Sigmoid colon (tissue), 7 donors: Measurements from ENCODE around the gene LBX2. TPM values are rescaled to one million over a fixed set of nuclear protein-coding genes. Genes with fewer than 3 reads are reported as not detected.

ENCODE experiments used
- DNase-seq: peaks from one replicate; pipeline ENCODE4 v3.0.0-alpha.2; 2019
- H3K27ac ChIP-seq, 4 donors: fragments of 200-600 bp; sonication (generic); one replicate each; pipeline ENCODE4 v1.5.1; 2016 to 2019; ENCODE audit warnings: mild to moderate bottlenecking in 1 of 4
- H3K27me3 ChIP-seq, 3 donors: fragments of 200-600 bp; sonication (generic); one replicate each; pipeline ENCODE4 v1.5.1; 2019; ENCODE audit warnings: mild to moderate bottlenecking in 1 of 3
- H3K36me3 ChIP-seq, 4 donors: fragments of 200-600 bp; sonication (generic); one replicate each; pipeline ENCODE4 v1.5.1; 2016 to 2019
- H3K4me1 ChIP-seq, 4 donors: fragments of 200-600 bp; sonication (generic); one replicate each; pipeline ENCODE4 v1.5.1; 2017 to 2019
- H3K4me3 ChIP-seq, 4 donors: fragments of 200-600 bp; sonication (generic); one replicate each; pipeline ENCODE4 v1.5.1; 2017 to 2019; ENCODE audit warnings: mild to moderate bottlenecking in 2 of 4, moderate library complexity in 1 of 4
- H3K9me3 ChIP-seq, 4 donors: fragments of 200-600 bp in 3 of 4; sonication (generic) in 3 of 4; one replicate each; pipeline versions ENCODE4 v1.5.1 to v1.6.1; 2013 to 2019
- CTCF ChIP-seq, 4 experiments: fragments of 450-650 bp in 3 of 4; fragments of 200-600 bp in 1 of 4; IDR thresholded peaks; one replicate each; pipeline ENCODE4 v1.5.1; 2016 to 2019; ENCODE audit warnings: antibody characterized with exemption in 4 of 4, mild to moderate bottlenecking in 3 of 4, moderate library complexity in 2 of 4
- EP300 ChIP-seq, 4 donors: sonication (generic); formaldehyde crosslinking; IDR thresholded peaks; one replicate each; pipeline ENCODE4 v1.6.1; 2017; ENCODE audit warnings: antibody characterized with exemption in 4 of 4
- POLR2A ChIP-seq, 2 donors: fragments of 450-650 bp; IDR thresholded peaks; one replicate each; pipeline ENCODE4 v1.6.1; 2016; ENCODE audit warnings: antibody characterized with exemption in 2 of 2, mild to moderate bottlenecking in 2 of 2, moderate library complexity in 2 of 2
- POLR2AphosphoS5 ChIP-seq, 4 donors: sonication (generic); formaldehyde crosslinking; IDR thresholded peaks; one replicate each; pipeline ENCODE4 v1.6.1; 2017; ENCODE audit warnings: antibody characterized with exemption in 4 of 4
- WGBS, 2 donors: extraction: QIAGEN DNeasy Blood & Tissue Kit; methylation state at CpG; one replicate each; pipeline ENCODE4 v1.1.7; 2013; 5-methylcytosine and 5-hydroxymethylcytosine counted together
- intact Hi-C: fragments of 100-400 bp; cut with DNase I; formaldehyde crosslinking; loops from one replicate; pipeline ENCODE4 v1.15.1; 2023
- polyA plus RNA-seq, 3 donors: library from polyadenylated mRNA; stranded (reverse); fragments of 200-250 nt; gene quantifications; one replicate each; pipeline ENCODE4 v1.2.3, GENCODE V29; 2013
- total RNA-seq, 4 donors: library from RNA; depleted of rRNA; stranded (reverse); fragments of >200 nt; gene quantifications; one replicate each; pipeline ENCODE4 v1.1.0, GENCODE V29; 2016
- donor health status: healthy with polysubstance abuse.
- donor health status: Bipolar disorder and iron deficiency.
- donor health status: healthy.

The LBX2 gene
- total and polyA plus RNA-seq, 7 donors: 0.99 to 2.4 (median 1.6) TPM; not detected in 3

DNA sequence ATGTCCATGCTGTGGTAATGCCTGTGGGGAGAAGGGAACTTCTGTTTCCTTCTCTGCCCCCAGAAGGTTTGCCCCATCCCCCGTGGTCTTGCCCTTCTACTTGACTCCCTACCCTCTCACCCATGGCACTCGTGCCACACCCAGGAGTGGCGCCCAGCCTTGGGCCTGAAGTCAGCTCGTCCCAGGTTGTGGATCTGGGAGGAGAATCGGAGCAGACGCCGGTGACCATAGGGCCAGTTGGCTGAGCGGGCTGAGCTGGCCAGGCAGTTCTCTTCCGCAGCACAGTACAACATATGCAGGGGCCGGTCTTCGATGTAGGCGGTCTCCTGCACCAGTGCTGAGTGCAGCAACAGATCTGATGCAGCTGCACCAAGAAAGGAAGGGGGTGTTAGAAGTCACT is 35.0 kb upstream of the LBX2 start:
- H3K36me3 ChIP-seq: peaks cover 0 to 15% (median 10%) of the 10 kb centered on the region in 4 donors
- intact Hi-C loops: no loop called here
- no peak overlapping the region for H3K27ac ChIP-seq
- DNase-seq: no peak
- TF ChIP-seq POLR2AphosphoS5 (IDR thresholded peaks at IDR 0.05) (no peak), CTCF (IDR thresholded peaks at IDR 0.05) (no peak), EP300 (IDR thresholded peaks at IDR 0.05) (no peak), POLR2A (IDR thresholded peaks at IDR 0.05) (no peak)
- H3K4me3 ChIP-seq: no peak overlapping the region
- 79 to 88% methylated on average over 12 of the region's 12 CpGs for WGBS, 2 donors
- H3K27me3 ChIP-seq: no peaks in the 10 kb centered on the region
- peaks cover 0 to 18% (median 14%) of the 10 kb centered on the region in 4 donors for H3K4me1 ChIP-seq
- no peaks in the 10 kb centered on the region for H3K9me3 ChIP-seq

- no peak overlapping the region for H3K27ac ChIP-seq
- 88 to 90% methylated on average over 4 of the region's 4 CpGs for WGBS, 2 donors
- DNase-seq: no peak
- H3K9me3 ChIP-seq: no peaks in the 10 kb centered on the region
- H3K27me3 ChIP-seq: no peaks in the 10 kb centered on the region
- TF ChIP-seq POLR2AphosphoS5 (IDR thresholded peaks at IDR 0.05) (no peak), CTCF (IDR thresholded peaks at IDR 0.05) (no peak), POLR2A (IDR thresholded peaks at IDR 0.05) (no peak), EP300 (IDR thresholded peaks at IDR 0.05) (no peak)
- intact Hi-C loops: no loop called here
- peaks cover 0 to 25% (median 19%) of the 10 kb centered on the region in 4 donors for H3K4me1 ChIP-seq
- H3K36me3 ChIP-seq: peaks cover 0 to 15% (median 10%) of the 10 kb centered on the region in 4 donors
- no peak overlapping the region for H3K4me3 ChIP-seq
These were observed 34.1 kb upstream of the LBX2 start for GRCh38 chr2:74533464-74533863.

DNA sequence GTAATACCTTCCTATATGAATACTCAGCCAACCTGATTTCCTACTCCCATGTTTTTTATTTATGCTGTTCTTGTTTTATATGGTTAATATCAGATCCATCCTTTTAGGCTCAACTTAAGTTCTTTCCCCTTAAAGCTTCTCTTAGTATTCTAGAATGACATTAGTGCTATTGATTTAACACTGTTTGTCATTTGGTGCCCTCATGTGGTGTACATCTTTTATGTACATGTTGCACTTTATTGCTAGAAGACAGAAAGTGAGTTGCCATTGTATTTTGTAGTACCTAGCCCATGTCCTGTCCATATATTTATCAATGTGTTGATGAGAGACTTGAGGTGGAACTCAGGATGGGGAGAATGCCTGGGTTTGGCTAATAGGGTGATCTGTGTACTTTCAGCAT is 32.8 kb upstream of the LBX2 start:
- Histone ChIP-seq H3K4me3 (no peak overlapping the region), H3K27me3 (no peaks in the 10 kb centered on the region), H3K27ac (no peak overlapping the region), H3K9me3 (no peaks in the 10 kb centered on the region), H3K36me3 (peaks cover 10 to 25% (median 18%) of the 10 kb centered on the region in 4 donors), H3K4me1 (peaks cover 0 to 34% (median 24%) of the 10 kb centered on the region in 4 donors)
- TF ChIP-seq POLR2AphosphoS5 (IDR thresholded peaks at IDR 0.05): no peak
- TF ChIP-seq EP300 (IDR thresholded peaks at IDR 0.05): no peak
- TF ChIP-seq POLR2A (IDR thresholded peaks at IDR 0.05): no peak
- no peak for TF ChIP-seq CTCF (IDR thresholded peaks at IDR 0.05)
- no peak for DNase-seq
- intact Hi-C loops: no loop called here

- H3K36me3 ChIP-seq: peaks cover 16 to 30% (median 24%) of the 10 kb centered on the region in 4 donors
- intact Hi-C loops: loop anchor here (2.0 kb wide), 1 partner anchor 17 kb away; no protein-coding TSS in a partner anchor
- H3K9me3 ChIP-seq: no peaks in the 10 kb centered on the region
- TF ChIP-seq POLR2AphosphoS5 (IDR thresholded peaks at IDR 0.05): no peak
- TF ChIP-seq CTCF (IDR thresholded peaks at IDR 0.05): no peak
- no peak for TF ChIP-seq EP300 (IDR thresholded peaks at IDR 0.05)
- no peak for TF ChIP-seq POLR2A (IDR thresholded peaks at IDR 0.05)
- H3K27me3 ChIP-seq: no peaks in the 10 kb centered on the region
- H3K4me1 ChIP-seq: peaks cover 0 to 34% (median 24%) of the 10 kb centered on the region in 4 donors
- 82 to 89% methylated on average over 7 of the region's 7 CpGs for WGBS, 2 donors
- DNase-seq: no peak
- H3K27ac ChIP-seq: no peak overlapping the region
- no peak overlapping the region for H3K4me3 ChIP-seq
These were observed 32.3 kb upstream of the LBX2 start for GRCh38 chr2:74531666-74532065.
